LoVo (cell line): ENCODE data around the gene CD209.
A peak's percentile ranks its signal among the peaks of the same experiment; 100 is the strongest.
"Not testable (repeated sequence)": the region's sequence is repeated elsewhere in the genome, so short reads cannot be mapped to it uniquely, and the experiment has no call there.

ENCODE experiments used
- DNase-seq: peaks from one replicate; pipeline ENCODE4 v3.0.0-alpha.2; 2016; ENCODE audit warnings: low spot score

The CD209 gene, protein sequence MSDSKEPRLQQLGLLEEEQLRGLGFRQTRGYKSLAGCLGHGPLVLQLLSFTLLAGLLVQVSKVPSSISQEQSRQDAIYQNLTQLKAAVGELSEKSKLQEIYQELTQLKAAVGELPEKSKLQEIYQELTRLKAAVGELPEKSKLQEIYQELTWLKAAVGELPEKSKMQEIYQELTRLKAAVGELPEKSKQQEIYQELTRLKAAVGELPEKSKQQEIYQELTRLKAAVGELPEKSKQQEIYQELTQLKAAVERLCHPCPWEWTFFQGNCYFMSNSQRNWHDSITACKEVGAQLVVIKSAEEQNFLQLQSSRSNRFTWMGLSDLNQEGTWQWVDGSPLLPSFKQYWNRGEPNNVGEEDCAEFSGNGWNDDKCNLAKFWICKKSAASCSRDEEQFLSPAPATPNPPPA

DNA sequence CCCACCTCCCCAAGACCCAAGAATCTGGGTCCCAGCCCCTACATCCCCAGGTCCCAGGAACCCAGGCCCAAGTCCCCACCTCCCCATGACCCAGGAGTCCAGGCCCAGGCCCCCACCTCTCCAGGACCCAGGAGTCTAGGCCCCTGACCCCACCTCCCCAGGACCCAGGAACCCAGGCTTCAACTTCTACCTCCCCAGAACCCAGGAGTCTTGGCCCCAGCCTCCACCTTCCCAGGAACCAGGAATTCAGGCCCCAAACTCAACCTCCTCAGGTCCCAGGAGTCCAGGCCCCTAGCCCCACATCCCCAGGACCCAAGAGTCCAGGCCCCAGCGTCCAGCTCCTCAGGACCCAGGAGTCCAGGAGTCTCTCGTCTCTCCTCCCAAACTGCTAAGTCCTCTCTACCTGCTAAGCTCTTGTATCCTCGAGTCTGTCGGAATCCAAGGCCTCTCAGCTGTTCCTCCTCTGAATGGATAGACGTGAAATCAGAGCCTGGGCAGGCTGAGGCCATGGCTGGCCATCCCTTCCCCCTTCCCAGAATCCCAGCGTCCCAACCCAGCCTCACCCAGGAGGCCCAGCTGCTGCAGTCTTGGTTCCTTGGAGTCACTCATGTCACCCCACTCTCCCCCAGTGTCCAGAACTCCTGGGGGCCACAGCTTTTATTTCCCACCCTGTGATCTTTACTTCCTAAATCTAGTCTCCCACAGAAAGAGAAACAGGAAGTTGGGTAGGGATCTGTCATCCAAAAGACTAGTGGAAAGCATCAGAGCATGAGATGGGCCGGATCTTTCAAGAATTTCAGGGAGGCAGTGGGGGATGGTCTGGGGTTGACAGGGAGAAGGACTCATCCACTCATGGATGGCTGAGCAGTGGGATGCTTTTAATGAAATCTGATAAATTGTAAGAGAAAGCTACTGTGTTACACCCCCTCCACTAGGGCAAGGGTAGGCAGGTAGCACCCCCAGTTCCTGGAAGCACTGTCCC lies at the start of gene CD209:
CD209 (minus strand) TSS at position 632 of the 982 bp plus-strand sequence; CDS start at position 609, 23 bp downstream.
- no peak for DNase-seq

DNA sequence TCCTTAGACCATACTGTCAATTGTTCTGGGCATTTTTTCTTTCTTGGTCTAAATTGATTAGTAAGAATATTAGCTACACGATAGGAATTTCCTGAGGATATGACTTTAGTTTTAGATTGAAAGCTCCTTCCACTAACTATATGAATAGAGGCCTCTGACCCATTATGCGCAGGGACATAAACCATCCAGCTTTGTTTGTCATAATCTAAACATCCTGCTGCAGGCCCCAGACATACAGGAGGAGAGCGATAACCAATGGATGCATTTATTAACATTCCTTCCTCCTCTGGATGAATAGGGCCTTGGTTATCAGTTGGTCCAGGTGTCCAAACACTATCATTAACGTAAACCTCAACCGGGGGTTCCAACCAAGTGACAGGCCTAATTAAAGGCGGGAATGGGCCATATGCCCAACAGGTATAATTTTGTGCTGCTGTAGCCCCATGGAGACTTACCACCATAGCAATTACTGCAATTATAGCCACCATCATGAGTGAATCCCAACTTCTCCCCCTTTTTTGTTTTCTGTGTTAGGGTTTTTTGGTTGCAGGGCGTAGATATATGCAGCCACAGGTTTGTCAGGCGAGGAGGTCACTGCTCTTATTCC lies 48.3 kb upstream of the CD209 start:
- DNase-seq, result no peak

DNA sequence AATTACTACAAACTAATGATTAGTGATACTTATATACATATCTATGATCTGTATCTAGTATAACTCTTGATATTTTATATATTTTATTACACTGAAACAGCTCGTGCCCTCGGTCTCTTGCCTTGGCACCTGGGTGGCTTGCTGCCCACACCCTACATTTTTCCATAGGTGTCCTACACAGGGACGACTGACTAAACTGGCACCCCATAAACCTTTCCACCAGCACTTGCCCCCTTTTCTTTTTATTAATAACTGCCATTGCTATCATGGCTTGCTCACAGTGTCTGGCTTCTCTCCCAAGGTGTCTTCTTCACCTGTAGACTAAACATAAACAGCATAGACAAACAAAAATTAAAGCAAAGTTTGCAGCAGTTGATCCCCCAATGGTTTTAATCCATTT lies 46.2 kb upstream of the CD209 start:
- no peak for DNase-seq

DNA sequence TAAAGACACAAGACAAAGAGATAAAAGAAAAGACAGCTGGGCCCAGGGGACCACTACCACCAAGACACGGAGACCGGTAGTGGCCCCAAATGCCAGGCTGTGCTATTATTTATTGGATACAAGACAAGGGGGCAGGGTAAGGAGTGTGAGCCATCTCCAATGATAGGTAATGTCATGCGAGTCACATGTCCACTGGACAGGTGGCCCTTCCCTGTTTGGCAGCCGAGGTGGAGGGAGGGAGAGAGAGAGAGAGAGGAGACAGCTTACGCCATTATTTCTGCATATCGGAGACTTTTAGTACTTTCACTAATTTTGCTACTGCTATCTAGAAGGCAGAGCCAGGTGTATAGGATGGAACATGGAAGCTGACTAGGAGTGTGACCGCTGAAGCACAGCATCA lies 45.4 kb upstream of the CD209 start:
- not testable (repeated sequence) for DNase-seq

DNA sequence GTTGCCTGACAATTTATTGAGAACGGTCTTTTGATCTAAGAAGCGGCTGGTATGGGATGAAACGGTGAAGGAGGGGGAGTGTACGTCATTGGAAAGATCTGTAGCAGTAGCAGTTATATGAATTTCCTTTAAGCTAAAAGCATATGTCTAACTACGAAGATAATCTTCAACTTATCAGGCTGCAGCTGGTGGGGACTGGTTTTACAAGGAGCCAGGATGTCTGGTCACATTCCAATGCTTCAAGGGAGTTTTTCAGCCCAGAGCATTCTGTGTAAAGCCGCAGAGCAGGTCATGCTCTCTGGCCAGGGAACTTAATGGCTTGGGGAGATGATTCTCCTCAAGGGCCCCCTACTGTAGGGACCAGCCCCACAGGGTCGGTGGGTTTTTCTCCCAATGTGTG lies 44.9 kb upstream of the CD209 start:
- no peak for DNase-seq

DNA sequence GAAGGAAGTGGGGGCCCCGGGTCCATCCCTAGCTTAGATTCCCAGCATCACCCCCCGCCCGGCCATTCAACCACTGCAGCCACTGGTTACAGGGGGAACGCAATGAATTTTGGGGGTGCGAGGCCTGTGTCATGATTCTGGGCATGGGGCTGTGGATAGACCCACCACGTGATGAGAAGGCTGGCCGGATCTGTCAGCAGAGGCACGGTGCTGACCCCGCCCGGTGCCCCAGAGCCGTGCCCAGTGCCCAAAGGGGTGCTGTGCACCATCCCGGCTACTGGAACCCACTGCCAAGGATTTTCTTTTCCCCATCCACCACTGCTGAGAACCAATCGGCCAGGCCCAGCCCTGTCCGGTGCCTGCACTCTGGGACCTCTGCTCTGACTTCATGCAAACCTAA lies 43.1 kb upstream of the CD209 start:
- no peak for DNase-seq

DNA sequence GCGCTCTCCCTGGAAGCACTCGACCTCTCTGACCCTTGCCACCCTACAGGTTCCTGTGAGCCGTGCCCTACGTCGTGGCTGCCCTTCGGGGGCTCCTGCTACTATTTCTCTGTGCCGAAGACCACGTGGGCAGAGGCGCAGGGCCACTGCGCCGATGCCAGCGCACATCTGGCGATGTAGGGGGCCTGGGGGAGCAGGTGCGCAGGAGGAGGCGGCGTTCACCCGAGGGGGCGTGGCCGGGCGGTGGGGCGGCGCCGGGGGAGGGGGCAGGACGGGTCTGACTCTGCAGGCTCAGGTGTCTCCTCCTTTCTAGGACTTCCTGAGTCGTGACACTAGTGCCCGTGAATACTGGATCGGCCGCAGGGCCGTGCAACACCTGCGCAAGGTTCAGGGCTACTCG lies 42.1 kb upstream of the CD209 start:
- DNase-seq, result no peak

DNA sequence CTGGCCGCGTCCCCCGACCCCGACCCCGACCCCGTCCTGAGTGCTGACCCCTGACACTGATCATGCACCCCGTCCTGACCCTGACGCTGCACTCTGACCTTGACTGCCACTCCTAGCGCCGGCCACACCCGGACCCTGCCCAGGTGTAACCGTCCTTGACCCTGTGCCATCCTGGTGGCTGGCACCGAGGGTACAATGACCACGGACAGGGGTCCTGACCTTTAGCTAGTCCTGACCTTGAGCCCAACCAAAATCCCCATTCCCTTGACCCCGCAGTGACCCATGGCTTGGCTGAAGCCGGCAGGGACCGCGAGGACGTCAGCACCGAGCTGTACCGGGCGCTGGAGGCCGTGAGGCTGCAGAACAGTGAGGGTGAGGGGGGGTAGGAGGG lies 41.6 kb upstream of the CD209 start:
- no peak for DNase-seq

DNA sequence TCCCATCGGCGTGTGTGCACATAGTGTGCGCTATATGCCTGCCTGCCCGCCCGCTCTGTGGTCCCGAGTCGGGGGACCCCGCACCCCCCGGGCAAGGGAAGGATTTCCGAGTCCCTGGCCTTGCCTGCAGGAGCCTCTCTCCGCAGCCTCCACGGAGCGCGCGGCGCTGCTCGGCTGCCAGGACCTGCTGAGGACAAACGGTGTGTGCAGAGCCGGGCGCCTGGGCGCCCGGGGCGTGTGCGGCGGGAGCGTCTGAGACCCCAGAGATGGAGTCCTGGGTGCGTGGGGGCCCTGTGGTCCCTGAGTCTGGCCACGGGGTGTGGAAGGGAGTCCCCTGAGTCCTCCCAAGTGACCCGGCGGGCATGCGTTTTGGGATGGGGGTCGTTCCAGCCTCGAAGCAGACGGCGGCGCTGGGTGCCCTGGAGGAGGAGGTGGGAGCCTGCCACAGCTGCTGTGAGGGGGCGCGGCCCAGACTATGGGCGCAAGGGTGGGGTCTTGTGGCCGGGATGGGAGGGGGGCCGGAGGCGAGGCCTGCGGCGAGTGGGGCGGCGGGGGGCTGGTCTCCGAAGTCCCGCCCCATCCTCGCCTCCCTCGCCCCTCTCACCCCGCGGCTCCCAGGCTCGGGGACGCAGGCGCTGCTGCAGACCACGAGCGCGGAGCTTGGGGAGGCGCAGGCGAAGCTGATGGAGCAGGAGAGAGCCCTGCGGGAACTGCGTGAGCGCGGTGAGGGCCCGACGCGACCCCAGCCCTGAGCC lies 41.0 kb upstream of the CD209 start:
- DNase-seq, result no peak

DNA sequence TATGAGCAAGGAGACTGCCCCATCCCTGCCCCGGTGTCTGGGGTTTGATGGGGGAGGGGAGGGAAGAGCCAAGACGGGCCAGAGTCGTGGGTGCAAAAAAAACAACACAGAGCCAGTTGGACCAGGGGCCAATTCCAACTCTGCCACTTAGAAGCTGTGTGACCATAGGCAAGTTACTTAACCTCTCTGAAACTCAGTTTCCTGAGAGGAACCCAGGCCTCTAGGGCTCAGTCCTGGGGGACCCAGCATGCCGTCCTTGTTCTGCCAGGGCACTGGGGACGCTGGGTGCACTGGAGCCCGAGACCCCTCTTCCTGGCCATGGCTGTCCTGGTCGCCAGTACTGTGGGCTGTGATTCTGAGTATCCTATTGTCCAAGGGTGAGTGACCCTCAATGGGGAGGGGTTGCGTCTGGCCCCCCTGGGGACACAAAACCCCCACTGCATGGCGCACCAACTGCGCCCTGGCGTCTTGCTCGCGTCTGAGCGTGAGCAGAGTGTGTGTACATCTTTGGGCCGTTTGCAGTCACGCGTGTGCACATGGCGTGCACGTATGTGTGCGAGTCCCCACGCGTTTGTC lies 40.4 kb upstream of the CD209 start:
- no peak for DNase-seq

DNA sequence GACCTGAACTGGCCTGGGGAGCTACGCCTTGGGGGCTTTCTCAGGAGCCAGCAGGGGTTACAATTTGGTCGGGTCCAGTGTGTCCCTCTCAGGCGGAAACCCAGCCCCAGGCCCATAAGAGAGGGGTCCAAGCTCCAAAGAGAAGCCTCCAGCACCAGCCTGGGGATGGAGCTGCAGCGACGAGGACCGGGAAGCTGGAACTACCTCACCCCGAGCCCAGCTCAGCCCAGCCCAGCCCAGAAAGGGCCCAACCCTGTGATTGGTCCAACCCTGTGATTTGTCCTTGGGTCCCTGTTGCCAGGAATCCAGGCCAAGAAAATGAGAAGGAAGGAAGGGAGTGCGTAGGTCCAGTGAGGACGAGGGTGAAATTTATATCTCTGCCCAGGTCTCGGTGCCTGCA lies 39.8 kb upstream of the CD209 start:
- DNase-seq, result no peak

DNA sequence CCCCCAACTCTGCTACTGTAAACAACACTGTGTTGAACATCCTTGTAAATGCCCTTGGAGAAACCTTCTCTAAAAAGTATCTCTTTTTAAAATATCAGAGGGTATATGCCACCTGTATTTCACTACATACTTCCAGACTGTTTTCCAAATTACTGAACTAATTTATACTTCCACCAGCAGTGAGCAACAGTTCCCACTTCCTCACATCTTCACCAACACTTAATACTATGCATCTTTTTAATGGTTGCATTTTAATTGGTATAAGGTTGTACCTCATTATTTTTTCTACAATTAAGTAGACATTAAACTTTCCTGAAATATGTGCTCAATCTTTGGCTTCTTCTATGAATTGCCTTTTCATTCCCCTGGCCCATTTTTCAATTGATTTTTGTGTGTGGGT lies 37.5 kb upstream of the CD209 start:
- no peak for DNase-seq

DNA sequence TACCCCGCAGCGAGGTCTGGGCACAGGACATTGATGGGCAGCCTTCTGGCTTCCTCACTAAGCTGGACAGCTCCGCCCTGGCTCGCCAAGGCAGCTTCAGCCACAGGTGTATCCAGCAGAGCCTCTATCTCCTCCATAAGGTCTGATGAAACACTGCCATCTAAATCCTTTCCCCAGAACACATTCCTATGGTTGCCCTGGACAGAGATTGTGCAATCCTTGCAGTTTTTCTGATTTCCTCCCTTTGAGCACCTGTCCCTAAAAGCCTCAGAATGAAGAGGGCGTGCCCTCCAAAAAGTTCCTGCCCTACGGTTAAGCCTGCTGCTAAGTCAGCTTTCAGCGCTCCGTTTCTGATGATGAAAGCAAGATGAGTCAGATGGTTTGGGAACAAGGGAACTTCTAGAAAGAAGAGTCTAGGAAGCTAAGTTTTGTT lies 36.7 kb upstream of the CD209 start:
- DNase-seq, result peak; percentile 43

DNA sequence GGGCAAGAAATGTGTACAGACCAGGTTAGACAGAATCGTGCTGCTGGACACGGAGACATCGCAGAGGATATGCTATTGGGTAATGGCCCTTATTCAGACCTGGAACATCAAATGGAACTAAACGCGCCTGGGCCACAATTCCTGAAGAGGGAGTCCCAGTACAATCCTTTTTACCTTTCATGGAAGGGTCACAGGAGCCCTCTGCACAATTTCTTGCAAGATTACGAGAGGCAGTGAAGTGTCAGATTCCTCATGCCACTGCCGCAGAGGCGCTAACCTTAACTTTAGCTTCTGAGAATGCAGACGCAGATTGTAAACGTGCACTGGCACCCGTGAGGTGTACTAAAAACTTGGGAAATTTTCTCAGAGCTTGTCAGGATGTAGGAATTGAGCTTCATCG lies 33.8 kb upstream of the CD209 start:
- no peak for DNase-seq

DNA sequence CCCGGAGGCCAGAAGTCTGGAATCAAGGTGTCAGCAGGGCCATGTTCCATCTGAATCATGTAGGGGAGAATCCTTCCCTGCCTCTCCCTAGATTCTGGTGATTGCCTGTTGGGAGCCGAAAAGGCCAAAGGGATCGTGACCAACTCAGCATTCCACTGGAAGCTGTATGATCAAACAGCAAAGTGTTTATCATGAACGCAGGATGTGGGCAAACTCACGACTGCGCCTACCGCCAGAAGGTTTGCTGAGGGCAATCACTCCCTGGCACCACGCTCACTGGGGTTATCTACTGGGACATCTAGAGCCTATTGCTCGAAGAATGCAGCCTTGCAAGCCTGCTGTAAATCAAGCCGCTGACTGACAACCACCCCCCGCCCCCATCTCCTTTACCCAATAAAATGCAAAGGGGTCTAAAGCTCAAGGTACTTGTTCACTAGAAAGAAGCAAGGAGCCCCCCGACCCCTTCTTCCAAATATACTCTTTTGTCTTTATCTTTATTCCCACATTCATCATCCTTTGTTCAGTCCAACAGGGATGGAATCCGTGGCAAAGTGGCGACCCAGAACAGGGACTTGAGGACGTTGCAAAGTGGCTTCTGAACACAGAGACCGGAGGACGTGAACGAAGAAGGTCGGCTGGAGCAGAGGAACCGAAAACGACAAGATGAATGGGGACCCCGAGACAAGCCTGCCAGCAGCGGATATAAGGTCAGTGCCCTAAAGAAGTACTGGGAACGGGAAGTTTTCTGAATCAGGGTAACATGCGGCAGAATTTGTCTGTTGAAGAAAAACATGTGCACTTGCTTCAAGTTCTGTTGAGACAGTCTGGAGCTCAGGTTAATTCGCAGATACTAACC lies 32.5 kb upstream of the CD209 start:
- DNase-seq, result no peak

DNA sequence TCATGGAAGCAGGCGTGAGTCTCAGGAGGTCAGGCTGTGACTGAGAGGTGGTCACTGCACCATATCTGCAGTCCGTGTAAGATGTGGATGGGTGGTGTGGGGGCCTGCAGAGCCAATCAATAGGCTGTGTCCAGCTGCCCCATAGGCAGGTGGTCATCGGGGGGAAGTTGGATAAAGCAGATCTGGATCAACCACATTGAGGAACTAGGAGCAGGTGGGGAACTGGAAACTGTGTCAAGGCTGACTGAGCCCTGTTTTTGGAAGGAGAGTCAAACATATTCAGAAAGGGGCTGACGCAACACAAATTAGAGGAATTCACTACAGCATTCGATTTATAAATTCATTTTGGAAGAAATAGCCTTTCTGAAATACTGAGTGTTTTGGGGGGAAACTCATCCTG lies 30.7 kb upstream of the CD209 start:
- no peak for DNase-seq

DNA sequence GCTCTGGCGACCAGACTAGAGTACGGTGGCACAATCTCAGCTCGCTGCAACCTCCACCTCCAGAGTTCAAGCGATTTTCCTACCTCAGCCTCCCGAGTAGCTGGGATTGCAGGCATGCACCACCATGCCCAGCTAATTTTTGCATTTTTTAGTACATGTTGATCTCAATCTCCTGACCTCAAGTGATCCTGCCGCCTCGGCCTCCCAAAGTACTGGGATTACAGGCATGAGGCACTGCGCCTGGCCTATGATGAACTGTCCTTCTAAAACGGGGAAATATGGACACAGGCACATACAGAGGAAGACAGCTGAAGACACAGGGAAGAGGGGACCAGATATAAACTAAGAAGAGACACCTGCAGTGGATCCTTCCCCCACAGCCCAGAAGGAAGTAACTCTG lies 28.4 kb upstream of the CD209 start:
- no peak for DNase-seq

DNA sequence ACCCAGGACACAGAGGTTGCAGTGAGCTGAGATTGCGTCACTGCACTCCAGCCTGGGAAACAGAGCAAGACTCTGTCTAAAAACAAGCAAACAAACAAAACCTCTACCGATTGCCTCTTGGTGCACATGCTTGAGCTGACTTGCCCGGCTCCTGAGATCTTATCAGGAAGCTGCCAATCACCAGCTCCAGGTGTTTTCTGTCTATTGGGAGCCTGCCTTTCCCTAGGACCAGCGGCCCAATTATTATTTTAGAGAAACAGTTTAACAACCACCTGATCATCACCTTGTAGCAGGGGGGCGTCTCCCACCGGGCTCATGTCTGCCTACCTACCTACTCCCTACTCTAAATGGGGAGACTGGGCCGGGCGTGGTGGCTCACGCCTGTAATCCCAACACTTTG lies 26.5 kb upstream of the CD209 start:
- no peak for DNase-seq

DNA sequence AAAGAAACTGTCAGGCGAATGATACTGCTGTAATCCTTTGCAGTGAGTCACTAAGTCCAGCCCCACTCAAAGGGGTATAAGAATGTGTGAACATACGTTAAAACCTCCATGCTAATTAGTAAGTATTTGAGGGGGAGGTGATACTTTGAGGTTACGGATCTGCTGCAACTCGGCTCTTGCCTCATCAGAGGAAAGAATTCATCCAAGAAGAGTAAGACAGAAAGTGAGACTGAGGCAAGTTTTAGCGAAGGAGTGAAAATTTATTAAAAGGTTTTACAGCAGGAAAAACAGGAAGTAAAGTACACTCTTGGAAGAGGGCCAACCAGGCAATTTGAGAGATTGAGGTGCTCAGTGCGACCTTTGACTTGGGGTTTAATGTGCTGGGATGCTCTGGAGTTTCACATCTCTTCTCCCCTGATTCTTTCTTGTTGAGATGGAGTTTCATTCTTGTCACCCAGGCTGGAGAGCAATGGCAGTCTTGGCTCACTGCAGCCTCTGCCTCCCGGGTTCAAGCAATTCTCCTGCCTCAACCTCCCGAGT lies 25.5 kb upstream of the CD209 start:
- peak; percentile 48 for DNase-seq

DNA sequence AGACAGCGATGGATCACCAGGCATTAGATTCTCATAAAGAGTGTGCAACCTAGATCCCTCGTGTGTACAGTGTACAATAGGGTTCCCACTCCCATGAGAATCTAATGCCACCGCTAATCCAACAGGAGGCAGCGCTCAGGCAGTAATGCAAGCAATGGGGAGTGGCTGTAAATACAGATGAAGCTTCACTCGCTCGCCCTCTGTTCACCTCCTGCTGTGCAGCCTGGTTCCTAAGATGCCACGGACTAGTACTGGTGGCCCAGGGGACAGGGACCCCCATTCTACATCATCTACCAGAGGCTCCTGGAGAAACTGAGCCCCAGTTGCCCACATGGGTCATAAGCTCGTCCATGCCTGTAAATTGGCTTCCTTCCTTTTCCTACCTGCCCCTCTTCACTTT lies 23.7 kb upstream of the CD209 start:
- no peak for DNase-seq
